B cell (primary cell): Measurements from ENCODE around the gene CAPN12. TPM values are rescaled to one million over a fixed set of nuclear protein-coding genes. Genes with fewer than 3 reads are reported as not detected.
A peak's percentile ranks its signal among the peaks of the same experiment; 100 is the strongest.

ENCODE experiments used
- ATAC-seq: fragments of 200-7000 bp; cut with Tn5 transposase; one replicate; pipeline ENCODE4 v1.10.0; 2021; ENCODE audit warnings: low read depth, mild to moderate bottlenecking, moderate number of reproducible peaks, moderate library complexity
- CTCF ChIA-PET: fragments of 350-600 bp; sonication (Branson Sonifier 250); formaldehyde crosslinking; loops from one replicate; lab custom pipeline; 2021; ENCODE audit warnings: antibody characterized with exemption, inconsistent platforms; lab: Charles Lee
- POLR2A ChIA-PET: fragments of 350-600 bp; sonication (Branson Sonifier 250); formaldehyde crosslinking; loops from one replicate; lab custom pipeline; 2021; ENCODE audit warnings: antibody characterized with exemption; lab: Charles Lee
- DNase-seq: peaks from one replicate; pipeline ENCODE4 v3.0.0; 2013
- H2AFZ ChIP-seq: 2 replicates; pipeline ENCODE4 v1.6.1; 2012; ENCODE audit warnings: mild to moderate bottlenecking, low read depth, low read length; ENCODE audit not compliant: insufficient read depth, poor library complexity, severe bottlenecking
- H3K27ac ChIP-seq, 2 donors: 1 replicate in 1 of 2; 2 replicates in 1 of 2; pipeline ENCODE4 v1.5.1; 2012 to 2013; ENCODE audit warnings: low read length in 2 of 2, mild to moderate bottlenecking in 2 of 2, moderate library complexity in 1 of 2
- H3K27me3 ChIP-seq, 4 experiments: fragments of 200-600 bp in 1 of 4; sonication (generic) in 1 of 4; replicated peaks in 1 of 4; 1 replicate in 2 of 4; 2 replicates in 2 of 4; pipeline versions ENCODE4 v1.6.1 to v1.7.0; 2013 to 2016; ENCODE audit warnings: low read length in 3 of 4, mild to moderate bottlenecking in 2 of 4, mixed read lengths in 1 of 4, moderate library complexity in 1 of 4; ENCODE audit not compliant: insufficient read depth in 4 of 4, control insufficient read depth in 3 of 4; ENCODE audit errors: control extremely low read depth in 1 of 4
- H3K36me3 ChIP-seq, 2 experiments: replicated peaks in 1 of 2; 1 replicate in 1 of 2; 2 replicates in 1 of 2; pipeline versions ENCODE4 v1.6.1 to v1.7.1; 2013; ENCODE audit warnings: low read length in 1 of 2; ENCODE audit not compliant: insufficient read depth in 2 of 2, control insufficient read depth in 1 of 2; ENCODE audit errors: control extremely low read depth in 1 of 2, extremely low read depth in 1 of 2
- H3K4me1 ChIP-seq, 2 donors: fragments of 200-600 bp in 1 of 2; sonication (generic) in 1 of 2; 1 replicate in 1 of 2; 2 replicates in 1 of 2; pipeline versions ENCODE4 v1.5.1 to v1.6.1; 2013 to 2017; ENCODE audit warnings: low read length in 2 of 2; ENCODE audit not compliant: control insufficient read depth in 2 of 2, insufficient read depth in 2 of 2
- H3K4me2 ChIP-seq: replicated peaks from 2 replicates; pipeline ENCODE3; 2012; ENCODE audit warnings: mild to moderate bottlenecking, low read depth, low read length; ENCODE audit not compliant: poor library complexity, severe bottlenecking
- H3K4me3 ChIP-seq, 5 experiments: fragments of 200-600 bp in 1 of 5; sonication (generic) in 1 of 5; 1 replicate in 3 of 5; 2 replicates in 2 of 5; pipeline versions ENCODE4 v1.5.1 to v1.7.0; 2011 to 2016; ENCODE audit warnings: low read length in 4 of 5, mild to moderate bottlenecking in 4 of 5, low read depth in 2 of 5, control low read depth in 1 of 5, moderate library complexity in 1 of 5; ENCODE audit not compliant: insufficient read depth in 1 of 5; ENCODE audit errors: control extremely low read depth in 1 of 5, extremely low read depth in 1 of 5
- H3K79me2 ChIP-seq: fragments of 200-600 bp; sonication (generic); one replicate; pipeline ENCODE4 v1.6.0; 2016; ENCODE audit warnings: low read length; ENCODE audit not compliant: control insufficient read depth, insufficient read depth
- H3K9ac ChIP-seq: fragments of 200-600 bp; sonication (generic); 2 replicates; pipeline ENCODE4 v1.6.1; 2017; ENCODE audit warnings: mild to moderate bottlenecking, low read length, moderate library complexity
- H3K9me3 ChIP-seq, 3 donors: one replicate each; pipeline versions ENCODE4 v1.6.1 to v1.7.1; 2013; ENCODE audit warnings: low read length in 2 of 3; ENCODE audit not compliant: control insufficient read depth in 2 of 3, insufficient read depth in 1 of 3; ENCODE audit errors: control extremely low read depth in 1 of 3
- H4K20me1 ChIP-seq: 2 replicates; pipeline ENCODE4 v1.6.0; 2012; ENCODE audit warnings: mild to moderate bottlenecking, low read length; ENCODE audit not compliant: insufficient read depth, control insufficient read depth, poor library complexity, severe bottlenecking
- H3K27ac Mint-ChIP-seq: one replicate; pipeline ENCODE4 v1.8.0; 2021; ENCODE audit warnings: mixed read lengths
- H3K27me3 Mint-ChIP-seq: one replicate; pipeline ENCODE4 v1.8.0; 2021; ENCODE audit warnings: mixed read lengths
- H3K4me1 Mint-ChIP-seq: one replicate; pipeline ENCODE4 v1.8.0; 2021; ENCODE audit warnings: mixed read lengths
- H3K4me3 Mint-ChIP-seq: one replicate; pipeline ENCODE4 v1.8.0; 2021; ENCODE audit warnings: mixed read lengths
- H3K9me3 Mint-ChIP-seq: one replicate; pipeline ENCODE4 v1.8.0; 2022; ENCODE audit warnings: mixed read lengths; ENCODE audit not compliant: insufficient read depth
- CTCF ChIP-seq: fragments of 200-600 bp; IDR thresholded peaks from one replicate; pipeline ENCODE4 v1.8.0; 2022; ENCODE audit warnings: antibody characterized with exemption, mild to moderate bottlenecking
- EZH2 ChIP-seq: IDR thresholded peaks from 2 replicates; pipeline ENCODE4 v1.6.1; 2012; ENCODE audit warnings: borderline replicate concordance, low read depth, mild to moderate bottlenecking, moderate library complexity, low read length; ENCODE audit not compliant: insufficient read depth, poor library complexity, severe bottlenecking
- WGBS: methylation state at CpG from one replicate; pipeline ENCODE4 v1.1.5; 2013; ENCODE audit warnings: missing lambda C conversion rate; ENCODE audit not compliant: insufficient coverage; 5-methylcytosine and 5-hydroxymethylcytosine counted together
- intact Hi-C: fragments of 100-400 bp; cut with micrococcal nuclease; formaldehyde crosslinking; loops from one replicate; pipeline ENCODE4 v1.10.0; 2022
- polyA plus RNA-seq: library from polyadenylated mRNA; depleted of rRNA; stranded (reverse); fragments of >200 nt; gene quantifications from 2 replicates; pipeline ENCODE4 v1.2.3, GENCODE V29; 2012
- total RNA-seq, 2 donors: library from RNA; stranded (reverse); fragments of 120-200 nt in 1 of 2; gene quantifications; 1 replicate in 1 of 2; 2 replicates in 1 of 2; pipeline versions ENCODE4 v1.2.3 to v1.2.4, GENCODE V29; 2013 to 2022

Gene CAPN12
- total and polyA plus RNA-seq, 2 donors (not counting 1 experiment from before 2014, with no cell fraction given), result 28.6 to 104 TPM

- ATAC-seq (peak; percentile 53), DNase-seq (peak; percentile 87)
- intact Hi-C loops, result loop anchor here (10.0 kb wide), 2 partner anchors 59 to 91 kb away; partner anchors contain the start of gene ACTN4
- peaks cover 42% of the 10 kb centered on the region for H3K4me1 Mint-ChIP-seq
- Histone ChIP-seq H3K4me2 (peak overlapping the region; percentile 97), H3K9me3 (peaks cover 0 to 8% (median 0%) of the 10 kb centered on the region in 3 donors), H4K20me1 (no peaks in the 10 kb centered on the region), H3K27me3 (no peaks in the 10 kb centered on the region), H3K27ac (no peak overlapping the region), H3K79me2 (peaks cover 11% of the 10 kb centered on the region), H3K4me1 (peaks cover 29 to 47% of the 10 kb centered on the region in 2 donors), H3K9ac (peak overlapping the region; percentile 68), H3K36me3 (peaks cover 0 to 7% of the 10 kb centered on the region in 2 experiments), H2AFZ (peak overlapping the region; percentile 76), H3K4me3 (peak overlapping the region in 4 of 5 experiments; percentile 32 to 69 (median 58))
- POLR2A ChIA-PET, result interaction anchor here (1.6 kb wide), 1 partner anchor 95 kb away, joined by 3 read pairs; the partner anchor contains the start of gene ECH1
- no peaks in the 10 kb centered on the region for H3K27me3 Mint-ChIP-seq
- no peaks in the 10 kb centered on the region for H3K9me3 Mint-ChIP-seq
- H3K27ac Mint-ChIP-seq, result peak overlapping the region; percentile 76
- CTCF ChIA-PET, result interaction anchor here (2.0 to 2.2 kb wide), 2 partner anchors 34 kb away, joined by 8 to 10 read pairs; no protein-coding TSS in a partner anchor
- WGBS, result under 1% methylated on average over 40 of the region's 42 CpGs
- no peak for TF ChIP-seq CTCF
- no peak for TF ChIP-seq EZH2
- peak overlapping the region; percentile 79 for H3K4me3 Mint-ChIP-seq
Observed at GRCh38 chr19:38736036-38736412, 8.2 kb downstream of the CAPN12 start.

GRCh38 chr19:38735257-38735686 is 9.0 kb downstream of the CAPN12 start:
- peak; percentile 80 for DNase-seq
- intact Hi-C loops, result loop anchor here (2.0 to 10.0 kb wide), 3 partner anchors 60 to 116 kb away; partner anchors contain the start of genes ACTN4 and EIF3K
- H2AFZ ChIP-seq, result peak overlapping the region; percentile 77
- H3K79me2 ChIP-seq, result peaks cover 11% of the 10 kb centered on the region
- H3K4me1 ChIP-seq, result peaks cover 29 to 47% of the 10 kb centered on the region in 2 donors
- H3K9ac ChIP-seq, result peak overlapping the region; percentile 86
- H3K4me2 ChIP-seq, result peak overlapping the region; percentile 84
- H3K36me3 ChIP-seq, result peaks cover 0 to 8% of the 10 kb centered on the region in 2 experiments
- peak overlapping the region in 4 of 5 experiments; percentile 57 to 86 (median 80) for H3K4me3 ChIP-seq
- peaks cover 0 to 8% (median 0%) of the 10 kb centered on the region in 3 donors for H3K9me3 ChIP-seq
- WGBS, result 17% methylated on average over 4 of the region's 18 CpGs
- peak; percentile 26 for ATAC-seq
- H3K4me3 Mint-ChIP-seq, result peak overlapping the region; percentile 87
- no peaks in the 10 kb centered on the region for H3K27me3 ChIP-seq
- no peaks in the 10 kb centered on the region for H3K9me3 Mint-ChIP-seq
- TF ChIP-seq EZH2 (no peak), CTCF (no peak)
- H3K27ac ChIP-seq, result peak overlapping the region; percentile 65 to 74
- peak overlapping the region; percentile 95 for H3K27ac Mint-ChIP-seq
- H4K20me1 ChIP-seq, result no peaks in the 10 kb centered on the region
- CTCF ChIA-PET, result interaction anchor here (0.9 to 5.2 kb wide), 9 partner anchors 13 to 332 kb away, joined by 3 to 51 read pairs (median 6); partner anchors contain the start of genes ACTN4, FAM98C, MRPS12 and NFKBIB
- H3K4me1 Mint-ChIP-seq, result peaks cover 42% of the 10 kb centered on the region
- POLR2A ChIA-PET, result interaction anchor here (0.6 to 1.4 kb wide), 6 partner anchors 34 to 195 kb away, joined by 3 to 10 read pairs (median 4); partner anchors contain the start of genes MRPS12 and SARS2
- no peaks in the 10 kb centered on the region for H3K27me3 Mint-ChIP-seq
